Measurements from ENCODE around the gene PACS1. TPM values are rescaled to one million over a fixed set of nuclear protein-coding genes. Genes with fewer than 3 reads are reported as not detected.

Gene PACS1
- total RNA-seq, 1 donor from 2014 or later: 24.9 TPM

DNA sequence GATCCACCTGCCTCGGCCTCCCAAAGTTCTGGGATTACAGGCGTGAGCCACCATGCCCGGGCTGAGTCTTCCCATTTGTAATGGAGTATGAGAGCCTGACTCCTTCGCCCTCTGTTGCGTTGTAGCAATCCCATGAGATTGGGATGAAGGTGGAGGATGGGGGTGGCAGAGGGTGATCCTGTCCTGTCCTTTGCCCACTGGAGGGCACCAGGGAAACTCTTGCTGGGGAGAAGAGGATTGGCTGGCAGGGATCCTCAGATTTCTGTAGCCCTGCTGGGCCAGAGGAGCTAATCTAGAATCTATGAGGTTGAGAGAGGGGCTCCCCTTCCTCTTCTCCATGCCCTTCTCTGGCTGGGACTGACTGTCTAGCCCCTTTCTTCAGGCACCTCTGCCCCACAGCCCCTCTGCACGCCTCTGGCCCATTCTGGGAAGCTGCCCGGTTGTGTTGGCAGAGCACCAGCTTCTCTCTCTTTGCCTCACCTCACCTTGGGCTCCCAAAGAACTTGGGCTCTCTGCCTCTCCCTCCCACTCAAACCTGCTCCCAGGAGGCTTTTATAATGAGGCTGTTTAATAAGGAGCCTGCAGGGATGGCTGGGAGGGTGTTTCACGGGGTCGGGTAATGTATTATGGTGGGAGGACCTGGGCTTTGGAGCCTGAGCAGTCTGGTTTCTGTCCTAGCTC, 34.3 kb upstream of the PACS1 start:
- TF ChIP-seq, protein P1, sequence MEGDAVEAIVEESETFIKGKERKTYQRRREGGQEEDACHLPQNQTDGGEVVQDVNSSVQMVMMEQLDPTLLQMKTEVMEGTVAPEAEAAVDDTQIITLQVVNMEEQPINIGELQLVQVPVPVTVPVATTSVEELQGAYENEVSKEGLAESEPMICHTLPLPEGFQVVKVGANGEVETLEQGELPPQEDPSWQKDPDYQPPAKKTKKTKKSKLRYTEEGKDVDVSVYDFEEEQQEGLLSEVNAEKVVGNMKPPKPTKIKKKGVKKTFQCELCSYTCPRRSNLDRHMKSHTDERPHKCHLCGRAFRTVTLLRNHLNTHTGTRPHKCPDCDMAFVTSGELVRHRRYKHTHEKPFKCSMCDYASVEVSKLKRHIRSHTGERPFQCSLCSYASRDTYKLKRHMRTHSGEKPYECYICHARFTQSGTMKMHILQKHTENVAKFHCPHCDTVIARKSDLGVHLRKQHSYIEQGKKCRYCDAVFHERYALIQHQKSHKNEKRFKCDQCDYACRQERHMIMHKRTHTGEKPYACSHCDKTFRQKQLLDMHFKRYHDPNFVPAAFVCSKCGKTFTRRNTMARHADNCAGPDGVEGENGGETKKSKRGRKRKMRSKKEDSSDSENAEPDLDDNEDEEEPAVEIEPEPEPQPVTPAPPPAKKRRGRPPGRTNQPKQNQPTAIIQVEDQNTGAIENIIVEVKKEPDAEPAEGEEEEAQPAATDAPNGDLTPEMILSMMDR (conservative IDR thresholded peaks at IDR 0.05; ENCODE audit: low read depth, low read length): no peak
- no peak for DNase-seq (ENCODE audit: low read depth)
- no peak overlapping the region for H3K4me3 ChIP-seq (ENCODE audit: low read depth, low read length)

DNA sequence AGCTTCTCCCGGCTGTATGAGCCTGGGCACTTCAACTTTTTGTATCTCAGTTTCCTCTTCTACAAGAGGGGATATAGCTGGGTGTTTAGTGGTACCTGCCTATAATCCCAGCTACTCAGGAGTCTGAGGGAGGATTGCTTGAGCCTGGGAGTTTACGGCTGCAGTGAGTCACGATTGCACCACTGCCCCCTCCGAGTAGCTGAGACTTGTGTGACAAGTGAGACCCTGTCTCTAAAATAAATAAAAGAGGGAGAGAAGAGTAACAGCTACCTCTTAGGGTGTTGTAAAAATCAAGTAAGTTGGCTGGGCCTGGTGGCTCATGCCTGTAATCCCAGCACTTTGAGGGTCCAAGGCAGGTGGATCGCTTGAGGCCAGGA, 33.8 kb upstream of the PACS1 start:
- TF ChIP-seq, protein P1 (conservative IDR thresholded peaks at IDR 0.05; ENCODE audit: low read depth, low read length): no peak
- H3K4me3 ChIP-seq (ENCODE audit: low read depth, low read length): no peak overlapping the region
- DNase-seq (ENCODE audit: low read depth): no peak

DNA sequence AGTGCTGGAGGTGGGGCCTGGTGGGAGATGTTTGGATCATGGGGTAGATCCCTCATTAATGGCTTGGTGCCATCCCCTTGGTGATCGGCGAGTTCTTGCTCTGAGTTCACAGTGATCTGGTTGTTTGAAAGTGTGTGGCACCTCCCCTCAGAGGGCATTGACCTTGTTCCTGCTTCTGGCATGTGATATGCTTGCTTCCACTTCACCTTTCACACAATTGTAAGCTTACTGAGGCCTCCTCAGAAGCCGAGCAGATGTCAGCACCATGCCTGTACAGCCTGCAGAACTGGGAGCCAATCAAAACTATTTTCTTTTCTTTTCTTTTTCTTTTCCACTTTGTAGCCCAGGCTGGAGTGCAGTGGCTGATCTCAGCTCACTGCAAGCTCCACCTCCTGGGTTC, 32.7 kb upstream of the PACS1 start:
- DNase-seq (ENCODE audit: low read depth): no peak
- TF ChIP-seq, protein P1 (conservative IDR thresholded peaks at IDR 0.05; ENCODE audit: low read depth, low read length): no peak
- no peak overlapping the region for H3K4me3 ChIP-seq (ENCODE audit: low read depth, low read length)

DNA sequence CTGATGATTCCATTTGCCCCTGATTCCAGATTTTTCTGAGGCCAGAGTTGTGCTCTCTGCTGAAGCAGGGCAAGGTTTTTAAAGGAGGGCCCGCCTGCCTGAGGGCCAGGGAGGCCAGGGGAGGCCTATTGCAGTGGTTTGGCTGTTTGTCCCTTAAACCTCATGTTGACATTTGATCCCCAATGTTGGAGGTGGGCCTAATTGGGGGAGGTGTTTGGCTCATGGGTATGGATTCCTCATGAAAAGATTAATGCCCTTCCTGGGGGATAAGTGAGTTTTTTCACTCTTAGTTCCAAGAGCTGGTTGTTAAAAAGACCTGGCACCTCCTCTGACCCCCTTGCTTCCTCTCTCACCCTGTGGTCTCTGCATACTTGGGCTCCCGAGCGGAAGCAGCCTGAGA, 30.3 kb upstream of the PACS1 start:
- TF ChIP-seq, protein P1 (conservative IDR thresholded peaks at IDR 0.05; ENCODE audit: low read depth, low read length): no peak
- no peak overlapping the region for H3K4me3 ChIP-seq (ENCODE audit: low read depth, low read length)
- DNase-seq (ENCODE audit: low read depth): no peak

DNA sequence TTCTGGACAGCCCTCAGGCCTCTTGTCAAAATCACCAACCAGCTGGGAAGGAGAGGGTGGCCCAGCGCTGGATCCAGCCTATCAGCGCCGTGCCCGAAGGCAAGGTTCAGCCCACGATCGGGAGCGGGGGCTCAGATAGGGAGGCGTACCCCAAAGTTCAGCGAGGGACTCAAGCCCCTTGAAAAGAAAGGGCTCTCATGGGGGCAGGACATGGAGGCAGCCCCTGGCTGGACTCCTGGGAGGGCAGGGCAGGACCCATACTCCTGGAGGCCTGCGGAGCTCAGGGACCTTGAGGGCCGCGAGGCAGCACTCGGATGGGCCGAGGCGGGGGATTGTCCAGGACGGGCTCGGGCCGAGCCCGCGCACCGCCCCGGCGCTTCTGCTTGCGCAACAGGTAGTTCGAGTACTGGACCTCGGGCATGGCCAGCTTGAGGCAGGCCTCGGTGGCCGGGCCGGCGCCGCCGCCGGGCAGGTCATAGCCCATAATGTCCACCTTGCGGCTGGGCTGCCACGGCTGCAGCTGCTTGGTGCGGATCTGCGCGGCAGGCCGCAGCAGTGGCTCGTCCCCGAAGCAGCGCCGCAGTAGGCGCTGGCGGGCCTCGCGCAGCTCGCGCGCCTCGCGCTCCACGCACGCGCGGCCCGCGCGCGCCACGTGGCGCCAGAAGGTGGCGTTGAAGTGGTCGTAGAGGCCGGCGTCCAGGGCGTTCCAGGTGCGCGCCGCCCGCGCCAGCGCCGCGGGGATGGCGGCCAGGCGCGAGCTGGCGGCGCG, 27.7 kb upstream of the PACS1 start:
- H3K4me3 ChIP-seq (ENCODE audit: low read depth, low read length): no peak overlapping the region
- TF ChIP-seq, protein P1 (conservative IDR thresholded peaks at IDR 0.05; ENCODE audit: low read depth, low read length): no peak
- no peak for DNase-seq (ENCODE audit: low read depth)

DNA sequence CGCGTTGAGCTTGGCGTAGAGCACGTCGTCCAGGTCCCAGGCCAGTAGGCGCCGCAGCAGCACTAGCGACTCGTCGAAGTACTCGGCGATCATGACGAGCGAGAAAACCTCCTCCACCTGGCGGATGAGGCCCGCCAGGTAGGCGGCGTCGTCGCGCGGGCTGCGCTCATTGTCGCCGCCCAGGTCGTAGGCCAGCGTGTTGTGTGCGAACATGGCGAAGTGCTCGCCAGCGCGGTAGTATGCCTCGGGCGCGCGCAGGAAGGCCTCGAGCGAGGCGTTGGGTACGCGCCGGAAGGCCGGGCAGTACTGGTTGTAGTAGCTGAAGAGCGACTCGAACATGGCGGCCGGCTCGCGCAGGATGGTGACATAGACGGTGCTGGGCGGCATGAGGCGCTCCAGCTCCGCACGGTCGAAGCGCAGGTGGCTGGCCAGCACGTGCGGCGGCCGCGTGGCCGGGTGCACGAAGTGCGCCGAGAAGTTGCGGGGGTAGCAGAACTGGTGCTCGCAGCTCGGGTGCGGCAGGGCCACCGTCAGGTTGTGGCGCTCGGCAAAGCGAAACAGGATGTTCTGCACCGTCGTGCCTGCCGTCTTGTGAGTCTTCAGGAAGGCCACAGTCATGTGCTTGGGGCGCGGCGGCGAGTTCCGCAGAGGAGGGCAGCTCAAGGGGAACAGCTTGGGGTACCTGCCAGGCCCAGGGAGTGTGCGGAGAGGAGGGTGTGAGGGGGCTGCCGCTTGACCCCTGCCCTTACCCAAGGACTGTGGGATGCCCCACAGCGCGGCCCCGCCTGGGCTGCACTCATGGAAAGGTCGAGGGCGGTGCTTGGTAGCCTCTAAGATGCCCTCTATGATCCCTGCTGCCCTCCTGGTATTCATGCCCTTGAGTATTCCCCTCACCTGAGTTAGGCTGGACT, 26.8 kb upstream of the PACS1 start:
- no peak for DNase-seq (ENCODE audit: low read depth)
- no peak overlapping the region for H3K4me3 ChIP-seq (ENCODE audit: low read depth, low read length)
- TF ChIP-seq, protein P1 (conservative IDR thresholded peaks at IDR 0.05; ENCODE audit: low read depth, low read length): no peak

All from epithelial cell of proximal tubule (primary cell).